Natural killer cell (primary cell): ENCODE results near the gene BCL2L14. TPM values are rescaled to one million over a fixed set of nuclear protein-coding genes. Genes with fewer than 3 reads are reported as not detected.
"Not testable (repeated sequence)": the region's sequence is repeated elsewhere in the genome, so short reads cannot be mapped to it uniquely, and the experiment has no call there.

Experiments used
- ATAC-seq, 3 donors: fragments of 150-1000 bp in 2 of 3; fragments of 200-7000 bp in 1 of 3; cut with Tn5 transposase; 1 replicate in 1 of 3; 2 replicates in 2 of 3; pipeline ENCODE4 v1.10.0; 2021; ENCODE audit warnings: mild to moderate bottlenecking in 2 of 3, moderate library complexity in 2 of 3
- DNase-seq, 2 donors: peaks; one replicate each; pipeline versions ENCODE4 v3.0.0 to v3.0.0-alpha.2; 2013 to 2021; ENCODE audit warnings: mixed read lengths in 1 of 2
- H3K27ac ChIP-seq: one replicate; pipeline ENCODE4 v1.5.1; 2013; ENCODE audit warnings: mild to moderate bottlenecking, low read length
- H3K27me3 ChIP-seq: one replicate; pipeline ENCODE4 v1.6.1; 2013; ENCODE audit warnings: low read length; ENCODE audit not compliant: control insufficient read depth, insufficient read depth
- H3K36me3 ChIP-seq: one replicate; pipeline ENCODE4 v1.6.1; 2013; ENCODE audit warnings: low read length; ENCODE audit not compliant: control insufficient read depth, insufficient read depth
- H3K4me1 ChIP-seq: one replicate; pipeline ENCODE4 v1.6.1; 2013; ENCODE audit warnings: low read length; ENCODE audit not compliant: control insufficient read depth, insufficient read depth
- H3K4me3 ChIP-seq: one replicate; pipeline ENCODE4 v1.5.1; 2013; ENCODE audit warnings: low read length
- H3K9me3 ChIP-seq: one replicate; pipeline ENCODE4 v1.6.1; 2013; ENCODE audit warnings: low read length; ENCODE audit not compliant: control insufficient read depth, insufficient read depth
- H3K27ac Mint-ChIP-seq, 2 donors: one replicate each; pipeline ENCODE4 v1.8.0; 2022; ENCODE audit warnings: mild to moderate bottlenecking in 2 of 2, mixed read lengths in 2 of 2, moderate library complexity in 1 of 2
- H3K27me3 Mint-ChIP-seq, 2 donors: one replicate each; pipeline ENCODE4 v1.8.0; 2022; ENCODE audit warnings: low read depth in 2 of 2, mixed read lengths in 2 of 2
- H3K36me3 Mint-ChIP-seq: one replicate; pipeline ENCODE4 v1.8.0; 2022; ENCODE audit warnings: mixed read lengths
- H3K4me1 Mint-ChIP-seq, 2 donors: one replicate each; pipeline ENCODE4 v1.8.0; 2022; ENCODE audit warnings: mixed read lengths in 2 of 2
- H3K4me3 Mint-ChIP-seq: one replicate; pipeline ENCODE4 v1.8.0; 2022; ENCODE audit warnings: mild to moderate bottlenecking, moderate library complexity, mixed read lengths
- H3K9me3 Mint-ChIP-seq, 2 donors: one replicate each; pipeline ENCODE4 v1.8.0; 2022; ENCODE audit warnings: mixed read lengths in 2 of 2
- CTCF ChIP-seq: fragments of 200-600 bp; IDR thresholded peaks from one replicate; pipeline ENCODE4 v1.8.0; 2022; ENCODE audit warnings: antibody characterized with exemption
- WGBS: methylation state at CpG from one replicate; pipeline ENCODE4 v1.1.7; 2013; ENCODE audit warnings: missing lambda C conversion rate; ENCODE audit not compliant: insufficient coverage; 5-methylcytosine and 5-hydroxymethylcytosine counted together
- intact Hi-C: fragments of 100-400 bp; cut with micrococcal nuclease; formaldehyde crosslinking; loops from one replicate; pipeline ENCODE4 v1.14.2; 2022
- total RNA-seq, 4 donors: library from RNA; stranded (reverse); fragments of 120-200 nt in 1 of 4; gene quantifications; one replicate each; pipeline versions ENCODE4 v1.2.3 to v1.2.4, GENCODE V29; 2013 to 2022

Gene BCL2L14
- total RNA-seq, 3 donors from 2014 or later (not counting 1 experiment from before 2014, with no cell fraction given) = 0.49 TPM; not detected in 2

- Histone ChIP-seq H3K9me3 (peaks cover 11% of the 10 kb centered on the region), H3K4me3 (no peak overlapping the region), H3K4me1 (no peaks in the 10 kb centered on the region), H3K27me3 (no peaks in the 10 kb centered on the region), H3K27ac (no peak overlapping the region), H3K36me3 (no peaks in the 10 kb centered on the region)
- H3K9me3 Mint-ChIP-seq = peaks cover 5 to 11% of the 10 kb centered on the region in 2 donors
- no peak overlapping the region for H3K27ac Mint-ChIP-seq
- DNase-seq = no peak
- peaks cover 0 to 4% of the 10 kb centered on the region in 2 donors for H3K4me1 Mint-ChIP-seq
- 86% methylated on average over 6 of the region's 6 CpGs for WGBS
- no peak for ATAC-seq
- no peak for TF ChIP-seq CTCF
- peaks cover 18% of the 10 kb centered on the region for H3K36me3 Mint-ChIP-seq
- peaks cover 13 to 28% of the 10 kb centered on the region in 2 donors for H3K27me3 Mint-ChIP-seq
- intact Hi-C loops = no loop called here
- H3K4me3 Mint-ChIP-seq = no peak overlapping the region
These were observed 36.9 kb downstream of the BCL2L14 start for GRCh38 chr12:12107678-12108077.

GRCh38 chr12:12108441-12109058 lies 37.8 kb downstream of the BCL2L14 start:
- no peak overlapping the region for H3K27ac Mint-ChIP-seq
- H3K27ac ChIP-seq = no peak overlapping the region
- WGBS = 100% methylated on average over 1 of the region's 1 CpG

GRCh38 chr12:12110923-12111555 lies 40.3 kb downstream of the BCL2L14 start:
- peak in 1 of 2 donors; percentile 12 for DNase-seq
- peak overlapping the region; percentile 64 to 85 for H3K27ac Mint-ChIP-seq
- 92% methylated on average over 35 of the region's 37 CpGs for WGBS

More at GRCh38 chr12:12108441-12109058, 37.8 kb downstream of the BCL2L14 start:
- ATAC-seq (no peak), DNase-seq (no peak)
- Mint-ChIP-seq H3K4me1 (peaks cover 0 to 4% of the 10 kb centered on the region in 2 donors), H3K4me3 (no peak overlapping the region), H3K9me3 (peaks cover 5 to 11% of the 10 kb centered on the region in 2 donors), H3K36me3 (peaks cover 18% of the 10 kb centered on the region), H3K27me3 (peaks cover 9 to 35% of the 10 kb centered on the region in 2 donors)
- H3K27me3 ChIP-seq = no peaks in the 10 kb centered on the region
- no peak for TF ChIP-seq CTCF
- peaks cover 11% of the 10 kb centered on the region for H3K9me3 ChIP-seq
- intact Hi-C loops = no loop called here
- no peaks in the 10 kb centered on the region for H3K36me3 ChIP-seq
- no peak overlapping the region for H3K4me3 ChIP-seq
- H3K4me1 ChIP-seq = no peaks in the 10 kb centered on the region

GRCh38 chr12:12115514-12115913 lies 44.8 kb downstream of the BCL2L14 start:
- intact Hi-C loops = no loop called here
- Mint-ChIP-seq H3K27ac (no peak overlapping the region), H3K27me3 (peaks cover 11 to 50% of the 10 kb centered on the region in 2 donors), H3K36me3 (no peaks in the 10 kb centered on the region), H3K4me1 (peaks cover 0 to 4% of the 10 kb centered on the region in 2 donors), H3K4me3 (no peak overlapping the region), H3K9me3 (peaks cover 0 to 2% of the 10 kb centered on the region in 2 donors)
- no peaks in the 10 kb centered on the region for H3K9me3 ChIP-seq
- H3K27me3 ChIP-seq = peaks cover 8% of the 10 kb centered on the region
- 94% methylated on average over 1 of the region's 4 CpGs for WGBS
- no peaks in the 10 kb centered on the region for H3K36me3 ChIP-seq
- no peak for TF ChIP-seq CTCF
- ATAC-seq (no peak), DNase-seq (no peak)
- no peak overlapping the region for H3K4me3 ChIP-seq
- no peak overlapping the region for H3K27ac ChIP-seq
- no peaks in the 10 kb centered on the region for H3K4me1 ChIP-seq

More at GRCh38 chr12:12110923-12111555, 40.3 kb downstream of the BCL2L14 start:
- peaks cover 11% of the 10 kb centered on the region for H3K9me3 ChIP-seq
- peaks cover 18% of the 10 kb centered on the region for H3K36me3 Mint-ChIP-seq
- intact Hi-C loops, H3K4me1 ChIP-seq, H3K27ac ChIP-seq, H3K27me3 ChIP-seq, ATAC-seq, H3K36me3 ChIP-seq, H3K4me1 Mint-ChIP-seq, H3K4me3 ChIP-seq: not testable (repeated sequence)
- H3K9me3 Mint-ChIP-seq = peaks cover 5 to 11% of the 10 kb centered on the region in 2 donors
- H3K4me3 Mint-ChIP-seq = peak overlapping the region; percentile 76
- peaks cover 10 to 34% of the 10 kb centered on the region in 2 donors for H3K27me3 Mint-ChIP-seq
